ENCODE data around the gene IGSF21.

GRCh38 chr1:18198260-18198659 lies 90.7 kb downstream of the IGSF21 start:
- TF ChIP-seq ZNF274 (IDR thresholded peaks at IDR 0.05; ENCODE audit: low read depth, low read length) (no peak), SUZ12 (IDR thresholded peaks at IDR 0.05; ENCODE audit: extremely low read depth, insufficient read depth, insufficient read length) (no peak), YY1 (IDR thresholded peaks at IDR 0.05; ENCODE audit: insufficient read depth, insufficient read length) (no peak)
